Left renal cortex interstitium (tissue), 4 donors: ENCODE results near the gene AGAP5. TPM values are rescaled to one million over a fixed set of nuclear protein-coding genes. Genes with fewer than 3 reads are reported as not detected.
"Not testable (repeated sequence)": the region's sequence is repeated elsewhere in the genome, so short reads cannot be mapped to it uniquely, and the experiment has no call there.

ENCODE experiments used
- DNase-seq, 4 donors: peaks; one replicate each; pipeline ENCODE4 v3.0.0-alpha.2; 2013; ENCODE audit warnings: low read depth in 4 of 4, low spot score in 2 of 4, missing footprints in 1 of 4
- polyA plus RNA-seq, 4 donors: library from polyadenylated mRNA; unstranded; fragments of 120-200 nt; gene quantifications; one replicate each; pipeline ENCODE4 v1.2.1, GENCODE V29; 2013; ENCODE audit not compliant: insufficient read length in 4 of 4

Gene AGAP5
- polyA plus RNA-seq, 4 donors: 8.1 to 37.7 (median 18.6) TPM

- not testable (repeated sequence) for DNase-seq
Measured at GRCh38 chr10:73662705-73663104, 35.2 kb downstream of the AGAP5 start.

GRCh38 chr10:73655990-73656298, 42.0 kb downstream of the AGAP5 start, which contains the start of gene SYNPO2L:
TSS of gene SYNPO2L (minus strand) at chr10:73656029. CDS start at chr10:73655922, 107 bp downstream.
- DNase-seq: no peak

GRCh38 chr10:73655257-73655989, 42.5 kb downstream of the AGAP5 start:
- DNase-seq: no peak

- no peak for DNase-seq
Measured at GRCh38 chr10:73653701-73654100, 44.2 kb downstream of the AGAP5 start.

- DNase-seq: no peak
Measured at GRCh38 chr10:73653195-73653594, 44.7 kb downstream of the AGAP5 start.

GRCh38 chr10:73650537-73651331, 47.2 kb downstream of the AGAP5 start:
- DNase-seq: no peak

GRCh38 chr10:73649876-73650536, 47.9 kb downstream of the AGAP5 start:
- DNase-seq: no peak

GRCh38 chr10:73648975-73649829, 48.7 kb downstream of the AGAP5 start:
- DNase-seq: no peak

GRCh38 chr10:73647875-73648651, 49.8 kb downstream of the AGAP5 start:
- DNase-seq: no peak

GRCh38 chr10:73647211-73647874, 50.6 kb downstream of the AGAP5 start:
- peak; percentile 53 to 70 (median 60) for DNase-seq

GRCh38 chr10:73646598-73647041, 51.3 kb downstream of the AGAP5 start:
- DNase-seq: no peak

GRCh38 chr10:73645251-73645650, 52.7 kb downstream of the AGAP5 start:
- DNase-seq: no peak

- no peak for DNase-seq
Measured at GRCh38 chr10:73644767-73645166, 53.1 kb downstream of the AGAP5 start.

- DNase-seq: peak; percentile 15 to 52 (median 41)
Measured at GRCh38 chr10:73644015-73644743, 53.7 kb downstream of the AGAP5 start.

GRCh38 chr10:73643362-73643761, 54.5 kb downstream of the AGAP5 start:
- no peak for DNase-seq

- no peak for DNase-seq
Measured at GRCh38 chr10:73641328-73642060, 56.4 kb downstream of the AGAP5 start, which contains the start of gene MYOZ1. TSS of gene MYOZ1 (minus strand) at chr10:73641474. CDS start at chr10:73640017, 1,457 bp downstream.

GRCh38 chr10:73639286-73639685, 58.6 kb downstream of the AGAP5 start:
- no peak for DNase-seq

GRCh38 chr10:73635781-73636180, 62.1 kb downstream of the AGAP5 start:
- DNase-seq: no peak
